Placental pericyte (primary cell): ENCODE results near the gene RAMP2. TPM values are rescaled to one million over a fixed set of nuclear protein-coding genes. Genes with fewer than 3 reads are reported as not detected.

Experiments used
- small RNA-seq: library from RNA; depleted of rRNA; stranded (forward); fragments of <200 nt; gene quantifications from one replicate; pipeline ENCODE3, GENCODE V24; 2012; ENCODE audit warnings: low replicate concordance
- total RNA-seq: library from RNA; depleted of rRNA; stranded (reverse); fragments of >200 nt; gene quantifications from 2 replicates; pipeline ENCODE4 v1.2.3, GENCODE V29; 2012

Gene RAMP2
- total RNA-seq = 0.29 TPM in 1 of 2 replicates, not detected in the other

GRCh38 chr17:42760652-42761581 is at the start of gene RAMP2:
RAMP2 (plus strand) TSS chr17:42761227; CDS start chr17:42761262, 35 bp downstream.

GRCh38 chr17:42744806-42745617 is 16.0 kb upstream of the RAMP2 start, which contains the start of gene EZH1:
EZH1 (minus strand) TSS chr17:42745040; CDS start chr17:42728941, 16,099 bp downstream.

GRCh38 chr17:42773290-42774035 is 12.4 kb downstream of the RAMP2 start, which contains the start of gene VPS25:
VPS25 (plus strand) TSS chr17:42773449; CDS start chr17:42773476, 27 bp downstream.

GRCh38 chr17:42779936-42780850 is 19.2 kb downstream of the RAMP2 start, which contains the start of gene WNK4:
WNK4 (plus strand) TSS chr17:42780610; CDS start chr17:42780699, 89 bp downstream.

GRCh38 chr17:42798383-42799380 is 37.7 kb downstream of the RAMP2 start, which contains the start of the genes CNTD1 and COA3:
CNTD1 (plus strand) TSS chr17:42798861; CDS start chr17:42799068, 207 bp downstream.
COA3 (minus strand) TSS chr17:42798704; CDS start chr17:42798681, 23 bp downstream.

Small RNAs within 50 kb of the gene (small RNA-seq; reads per million reads assigned to genes)
- not detected for gene HMGN2P15

Other genes with a start within 250 kb of the RAMP2 start
- 41.2 and 58.4 TPM in 2 replicates for gene NAGLU, start 225.0 kb upstream of the RAMP2 start, total RNA-seq
- gene HSD17B1, start 208.3 kb upstream of the RAMP2 start, total RNA-seq = 6.8 and 8.4 TPM in 2 replicates
- gene COASY, start 199.1 kb upstream of the RAMP2 start, total RNA-seq = 27.1 and 30.4 TPM in 2 replicates
- gene MLX, start 194.1 kb upstream of the RAMP2 start, total RNA-seq = 32.4 and 55.7 TPM in 2 replicates
- gene PSMC3IP, start 183.5 kb upstream of the RAMP2 start, total RNA-seq = 1.3 and 13.7 TPM in 2 replicates
- 97.6 and 118 TPM in 2 replicates for gene RETREG3, start 151.9 kb upstream of the RAMP2 start, total RNA-seq
- gene TUBG1, start 151.5 kb upstream of the RAMP2 start, total RNA-seq = 23.0 and 79.5 TPM in 2 replicates
- 10.9 and 14.9 TPM in 2 replicates for gene TUBG2, start 101.9 kb upstream of the RAMP2 start, total RNA-seq
- 10.7 and 11.0 TPM in 2 replicates for gene PLEKHH3, start 84.2 kb upstream of the RAMP2 start, total RNA-seq
- gene CCR10, start 79.4 kb upstream of the RAMP2 start, total RNA-seq = 1.0 and 1.1 TPM in 2 replicates
- gene CNTNAP1, start 78.7 kb upstream of the RAMP2 start, total RNA-seq = 15.6 and 41.1 TPM in 2 replicates
- gene EZH1, start 16.2 kb upstream of the RAMP2 start, total RNA-seq = 20.5 and 31.5 TPM in 2 replicates
- gene VPS25, start 12.2 kb downstream of the RAMP2 start, total RNA-seq = 57.3 and 83.3 TPM in 2 replicates
- gene WNK4, start 19.4 kb downstream of the RAMP2 start, total RNA-seq = 0.44 and 1.0 TPM in 2 replicates
- gene COA3, start 37.5 kb downstream of the RAMP2 start, total RNA-seq = 32.4 and 59.3 TPM in 2 replicates
- under 0.01 TPM in 1 of 2 replicates, not detected in the other for gene CNTD1, start 37.6 kb downstream of the RAMP2 start, total RNA-seq
- gene BECN1, start 63.1 kb downstream of the RAMP2 start, total RNA-seq = 77.9 and 79.9 TPM in 2 replicates
- gene PSME3, start 72.2 kb downstream of the RAMP2 start, total RNA-seq = 74.0 and 146 TPM in 2 replicates
- 0.44 and 0.72 TPM in 2 replicates for gene AOC2, start 83.4 kb downstream of the RAMP2 start, total RNA-seq
- under 0.01 and 0.22 TPM in 2 replicates for gene AOC3, start 90.0 kb downstream of the RAMP2 start, total RNA-seq
- not detected in 2 replicates for gene G6PC1, start 139.6 kb downstream of the RAMP2 start, total RNA-seq
- gene AARSD1, start 203.2 kb downstream of the RAMP2 start, total RNA-seq = 16.0 and 17.3 TPM in 2 replicates
- 0.66 and 1.9 TPM in 2 replicates for gene PTGES3L, start 218.9 kb downstream of the RAMP2 start, total RNA-seq
- gene RUNDC1, start 219.3 kb downstream of the RAMP2 start, total RNA-seq = 10.7 and 12.0 TPM in 2 replicates
- 633 and 1,027 TPM in 2 replicates for gene RPL27, start 237.2 kb downstream of the RAMP2 start, total RNA-seq
- gene IFI35, start 245.6 kb downstream of the RAMP2 start, total RNA-seq = 21.8 and 23.9 TPM in 2 replicates